ENCODE data around the gene TMTC2.

The TMTC2 gene

GRCh38 chr12:82848845-82849244 lies 162.1 kb downstream of the TMTC2 start:
- H4K20me1 ChIP-seq (ENCODE audit: insufficient read depth): no peaks in the 10 kb centered on the region
- H3K9ac ChIP-seq: no peak overlapping the region
- H3K4me2 ChIP-seq: no peak overlapping the region
- no peak overlapping the region for H2AFZ ChIP-seq (ENCODE audit: low read depth)
- H3K27me3 ChIP-seq (ENCODE audit: insufficient read depth, low read depth): no peaks in the 10 kb centered on the region
- no peak overlapping the region for H3K4me3 ChIP-seq (IDR thresholded peaks at IDR 0.05; ENCODE audit: insufficient read depth, low read depth, low read length)
- no peak overlapping the region for H3K27ac ChIP-seq
- no peaks in the 10 kb centered on the region for H3K4me1 ChIP-seq (ENCODE audit: low read depth, poor library complexity, severe bottlenecking)
- TF ChIP-seq CTCF (conservative IDR thresholded peaks at IDR 0.05; ENCODE audit: low read depth, low read length): no peak
- no peaks in the 10 kb centered on the region for H3K36me3 ChIP-seq (ENCODE audit: insufficient read depth)
- no peaks in the 10 kb centered on the region for H3K79me2 ChIP-seq (ENCODE audit: insufficient read depth, low read depth)

GRCh38 chr12:82852529-82852928 lies 165.8 kb downstream of the TMTC2 start:
- Histone ChIP-seq H3K27ac (no peak overlapping the region), H2AFZ (ENCODE audit: low read depth) (no peak overlapping the region), H3K27me3 (ENCODE audit: insufficient read depth, low read depth) (no peaks in the 10 kb centered on the region), H3K79me2 (ENCODE audit: insufficient read depth, low read depth) (no peaks in the 10 kb centered on the region), H3K4me3 (IDR thresholded peaks at IDR 0.05; ENCODE audit: insufficient read depth, low read depth, low read length) (no peak overlapping the region), H4K20me1 (ENCODE audit: insufficient read depth) (no peaks in the 10 kb centered on the region), H3K4me1 (ENCODE audit: low read depth, poor library complexity, severe bottlenecking) (no peaks in the 10 kb centered on the region), H3K36me3 (ENCODE audit: insufficient read depth) (no peaks in the 10 kb centered on the region), H3K9ac (no peak overlapping the region), H3K4me2 (no peak overlapping the region)
- TF ChIP-seq CTCF (conservative IDR thresholded peaks at IDR 0.05; ENCODE audit: low read depth, low read length): no peak

- H3K27ac ChIP-seq: no peak overlapping the region
- no peaks in the 10 kb centered on the region for H3K79me2 ChIP-seq (ENCODE audit: insufficient read depth, low read depth)
Measured at GRCh38 chr12:82855872-82856271, 169.2 kb downstream of the TMTC2 start.

GRCh38 chr12:82857276-82857675 lies 170.6 kb downstream of the TMTC2 start:
- Histone ChIP-seq H3K4me2 (no peak overlapping the region), H3K4me1 (ENCODE audit: low read depth, poor library complexity, severe bottlenecking) (no peaks in the 10 kb centered on the region)
- no peak for TF ChIP-seq CTCF (conservative IDR thresholded peaks at IDR 0.05; ENCODE audit: low read depth, low read length)

More at GRCh38 chr12:82855872-82856271, 169.2 kb downstream of the TMTC2 start:
- H3K27me3 ChIP-seq (ENCODE audit: insufficient read depth, low read depth): no peaks in the 10 kb centered on the region
- no peak for TF ChIP-seq CTCF (conservative IDR thresholded peaks at IDR 0.05; ENCODE audit: low read depth, low read length)
- H3K4me2 ChIP-seq: no peak overlapping the region
- no peak overlapping the region for H2AFZ ChIP-seq (ENCODE audit: low read depth)
- no peaks in the 10 kb centered on the region for H4K20me1 ChIP-seq (ENCODE audit: insufficient read depth)
- no peaks in the 10 kb centered on the region for H3K36me3 ChIP-seq (ENCODE audit: insufficient read depth)
- no peak overlapping the region for H3K9ac ChIP-seq
- H3K4me3 ChIP-seq (IDR thresholded peaks at IDR 0.05; ENCODE audit: insufficient read depth, low read depth, low read length): no peak overlapping the region
- no peaks in the 10 kb centered on the region for H3K4me1 ChIP-seq (ENCODE audit: low read depth, poor library complexity, severe bottlenecking)

More at GRCh38 chr12:82857276-82857675, 170.6 kb downstream of the TMTC2 start:
- H4K20me1 ChIP-seq (ENCODE audit: insufficient read depth): no peaks in the 10 kb centered on the region
- no peak overlapping the region for H2AFZ ChIP-seq (ENCODE audit: low read depth)
- no peaks in the 10 kb centered on the region for H3K36me3 ChIP-seq (ENCODE audit: insufficient read depth)
- H3K79me2 ChIP-seq (ENCODE audit: insufficient read depth, low read depth): no peaks in the 10 kb centered on the region
- H3K27me3 ChIP-seq (ENCODE audit: insufficient read depth, low read depth): no peaks in the 10 kb centered on the region
- H3K27ac ChIP-seq: no peak overlapping the region
- H3K9ac ChIP-seq: no peak overlapping the region
- no peak overlapping the region for H3K4me3 ChIP-seq (IDR thresholded peaks at IDR 0.05; ENCODE audit: insufficient read depth, low read depth, low read length)

Data from KMS-11 (cell line).